Stimulated activated memory B cell treated with anti-CD40 and anti-IgM and Interleukin-4, amounts not matched to agents 10 μg/mL and 1 μg/mL and 100 μg/mL, for 72 hours (primary cell): ENCODE results near the gene KCNJ1.

Experiments used
- ATAC-seq: fragments of 150-1000 bp; cut with Tn5 transposase; 2 replicates; pipeline ENCODE4 v1.10.0; 2021
- H3K27ac Mint-ChIP-seq: one replicate; pipeline ENCODE4 v1.8.0; 2022; ENCODE audit warnings: mild to moderate bottlenecking, mixed read lengths
- H3K27me3 Mint-ChIP-seq: one replicate; pipeline ENCODE4 v1.8.0; 2022; ENCODE audit warnings: mixed read lengths
- H3K36me3 Mint-ChIP-seq: one replicate; pipeline ENCODE4 v1.8.0; 2022; ENCODE audit warnings: mixed read lengths
- H3K4me1 Mint-ChIP-seq: one replicate; pipeline ENCODE4 v1.8.0; 2022; ENCODE audit warnings: mixed read lengths
- H3K4me3 Mint-ChIP-seq: one replicate; pipeline ENCODE4 v1.8.0; 2022; ENCODE audit warnings: mild to moderate bottlenecking, moderate library complexity, mixed read lengths
- H3K9me3 Mint-ChIP-seq: one replicate; pipeline ENCODE4 v1.8.0; 2022; ENCODE audit warnings: mixed read lengths

Gene KCNJ1

GRCh38 chr11:128878455-128878854 lies 11.4 kb upstream of the KCNJ1 start:
- H3K27ac Mint-ChIP-seq: no peak overlapping the region
- no peaks in the 10 kb centered on the region for H3K36me3 Mint-ChIP-seq
- no peak for ATAC-seq
- no peaks in the 10 kb centered on the region for H3K9me3 Mint-ChIP-seq
- peaks cover 82% of the 10 kb centered on the region for H3K27me3 Mint-ChIP-seq
- H3K4me1 Mint-ChIP-seq: no peaks in the 10 kb centered on the region
- no peak overlapping the region for H3K4me3 Mint-ChIP-seq

- H3K4me3 Mint-ChIP-seq: no peak overlapping the region
- no peak overlapping the region for H3K27ac Mint-ChIP-seq
- no peak for ATAC-seq
- no peaks in the 10 kb centered on the region for H3K9me3 Mint-ChIP-seq
- H3K27me3 Mint-ChIP-seq: peaks cover 76% of the 10 kb centered on the region
- no peaks in the 10 kb centered on the region for H3K4me1 Mint-ChIP-seq
- no peaks in the 10 kb centered on the region for H3K36me3 Mint-ChIP-seq
Measured at GRCh38 chr11:128877726-128878125, 10.6 kb upstream of the KCNJ1 start.

GRCh38 chr11:128876133-128876650 lies 9.1 kb upstream of the KCNJ1 start:
- no peaks in the 10 kb centered on the region for H3K9me3 Mint-ChIP-seq
- peaks cover 78% of the 10 kb centered on the region for H3K27me3 Mint-ChIP-seq
- H3K36me3 Mint-ChIP-seq: no peaks in the 10 kb centered on the region
- no peaks in the 10 kb centered on the region for H3K4me1 Mint-ChIP-seq
- no peak overlapping the region for H3K4me3 Mint-ChIP-seq
- ATAC-seq: no peak
- H3K27ac Mint-ChIP-seq: no peak overlapping the region

- Mint-ChIP-seq H3K9me3 (no peaks in the 10 kb centered on the region), H3K27me3 (peaks cover 75% of the 10 kb centered on the region), H3K4me3 (no peak overlapping the region), H3K36me3 (no peaks in the 10 kb centered on the region), H3K27ac (no peak overlapping the region), H3K4me1 (no peaks in the 10 kb centered on the region)
- no peak for ATAC-seq
Measured at GRCh38 chr11:128874427-128874826, 7.3 kb upstream of the KCNJ1 start.

- no peak overlapping the region for H3K27ac Mint-ChIP-seq
- H3K4me3 Mint-ChIP-seq: no peak overlapping the region
- ATAC-seq: no peak
- H3K4me1 Mint-ChIP-seq: no peaks in the 10 kb centered on the region
- no peaks in the 10 kb centered on the region for H3K36me3 Mint-ChIP-seq
- peaks cover 57% of the 10 kb centered on the region for H3K27me3 Mint-ChIP-seq
- H3K9me3 Mint-ChIP-seq: no peaks in the 10 kb centered on the region
Measured at GRCh38 chr11:128872594-128872993, 5.5 kb upstream of the KCNJ1 start.

- Mint-ChIP-seq H3K36me3 (no peaks in the 10 kb centered on the region), H3K4me3 (no peak overlapping the region), H3K9me3 (no peaks in the 10 kb centered on the region), H3K27me3 (peaks cover 52% of the 10 kb centered on the region), H3K4me1 (no peaks in the 10 kb centered on the region), H3K27ac (no peak overlapping the region)
- ATAC-seq: no peak
Measured at GRCh38 chr11:128872094-128872493, 5.0 kb upstream of the KCNJ1 start.

GRCh38 chr11:128871168-128871610 lies 4.1 kb upstream of the KCNJ1 start:
- Mint-ChIP-seq H3K27me3 (peaks cover 48% of the 10 kb centered on the region), H3K27ac (no peak overlapping the region), H3K4me3 (no peak overlapping the region), H3K9me3 (no peaks in the 10 kb centered on the region), H3K4me1 (no peaks in the 10 kb centered on the region), H3K36me3 (no peaks in the 10 kb centered on the region)
- no peak for ATAC-seq

- H3K27me3 Mint-ChIP-seq: peaks cover 30% of the 10 kb centered on the region
- H3K4me1 Mint-ChIP-seq: no peaks in the 10 kb centered on the region
- no peak overlapping the region for H3K4me3 Mint-ChIP-seq
- no peaks in the 10 kb centered on the region for H3K36me3 Mint-ChIP-seq
- H3K27ac Mint-ChIP-seq: no peak overlapping the region
- ATAC-seq: peak; percentile 40
- no peaks in the 10 kb centered on the region for H3K9me3 Mint-ChIP-seq
Measured at GRCh38 chr11:128868841-128869671, 2.0 kb upstream of the KCNJ1 start.

- H3K4me1 Mint-ChIP-seq: peaks cover 12% of the 10 kb centered on the region
- H3K27me3 Mint-ChIP-seq: peaks cover 6% of the 10 kb centered on the region
- no peaks in the 10 kb centered on the region for H3K36me3 Mint-ChIP-seq
- H3K27ac Mint-ChIP-seq: no peak overlapping the region
- no peak overlapping the region for H3K4me3 Mint-ChIP-seq
- no peak for ATAC-seq
- H3K9me3 Mint-ChIP-seq: no peaks in the 10 kb centered on the region
Measured at GRCh38 chr11:128865490-128865889, 1.6 kb downstream of the KCNJ1 start.

- Mint-ChIP-seq H3K9me3 (no peaks in the 10 kb centered on the region), H3K27me3 (no peaks in the 10 kb centered on the region), H3K4me1 (peaks cover 22% of the 10 kb centered on the region), H3K4me3 (no peak overlapping the region), H3K27ac (no peak overlapping the region), H3K36me3 (no peaks in the 10 kb centered on the region)
- no peak for ATAC-seq
Measured at GRCh38 chr11:128862908-128863660, 4.0 kb downstream of the KCNJ1 start.

GRCh38 chr11:128862406-128862805 lies 4.7 kb downstream of the KCNJ1 start:
- peaks cover 22% of the 10 kb centered on the region for H3K4me1 Mint-ChIP-seq
- no peak for ATAC-seq
- no peaks in the 10 kb centered on the region for H3K36me3 Mint-ChIP-seq
- no peaks in the 10 kb centered on the region for H3K27me3 Mint-ChIP-seq
- no peak overlapping the region for H3K4me3 Mint-ChIP-seq
- H3K27ac Mint-ChIP-seq: no peak overlapping the region
- no peaks in the 10 kb centered on the region for H3K9me3 Mint-ChIP-seq

- no peaks in the 10 kb centered on the region for H3K9me3 Mint-ChIP-seq
- no peak overlapping the region for H3K4me3 Mint-ChIP-seq
- no peaks in the 10 kb centered on the region for H3K36me3 Mint-ChIP-seq
- no peaks in the 10 kb centered on the region for H3K27me3 Mint-ChIP-seq
- H3K27ac Mint-ChIP-seq: peak overlapping the region; percentile 46
- ATAC-seq: no peak
- peaks cover 22% of the 10 kb centered on the region for H3K4me1 Mint-ChIP-seq
Measured at GRCh38 chr11:128860571-128861361, 6.3 kb downstream of the KCNJ1 start.

- Mint-ChIP-seq H3K27ac (peak overlapping the region; percentile 46), H3K4me3 (no peak overlapping the region), H3K27me3 (no peaks in the 10 kb centered on the region), H3K9me3 (no peaks in the 10 kb centered on the region), H3K36me3 (no peaks in the 10 kb centered on the region), H3K4me1 (peaks cover 29% of the 10 kb centered on the region)
- peak; percentile 86 for ATAC-seq
Measured at GRCh38 chr11:128859563-128860441, 7.3 kb downstream of the KCNJ1 start.

GRCh38 chr11:128857341-128857740 lies 9.8 kb downstream of the KCNJ1 start:
- Mint-ChIP-seq H3K9me3 (no peaks in the 10 kb centered on the region), H3K27ac (peak overlapping the region; percentile 3), H3K4me1 (peaks cover 32% of the 10 kb centered on the region), H3K36me3 (no peaks in the 10 kb centered on the region), H3K27me3 (no peaks in the 10 kb centered on the region), H3K4me3 (no peak overlapping the region)
- ATAC-seq: no peak
